ENCODE data around the gene KLHL42.
"Not testable (repeated sequence)": the region's sequence is repeated elsewhere in the genome, so short reads cannot be mapped to it uniquely, and the experiment has no call there.

Gene KLHL42

DNA sequence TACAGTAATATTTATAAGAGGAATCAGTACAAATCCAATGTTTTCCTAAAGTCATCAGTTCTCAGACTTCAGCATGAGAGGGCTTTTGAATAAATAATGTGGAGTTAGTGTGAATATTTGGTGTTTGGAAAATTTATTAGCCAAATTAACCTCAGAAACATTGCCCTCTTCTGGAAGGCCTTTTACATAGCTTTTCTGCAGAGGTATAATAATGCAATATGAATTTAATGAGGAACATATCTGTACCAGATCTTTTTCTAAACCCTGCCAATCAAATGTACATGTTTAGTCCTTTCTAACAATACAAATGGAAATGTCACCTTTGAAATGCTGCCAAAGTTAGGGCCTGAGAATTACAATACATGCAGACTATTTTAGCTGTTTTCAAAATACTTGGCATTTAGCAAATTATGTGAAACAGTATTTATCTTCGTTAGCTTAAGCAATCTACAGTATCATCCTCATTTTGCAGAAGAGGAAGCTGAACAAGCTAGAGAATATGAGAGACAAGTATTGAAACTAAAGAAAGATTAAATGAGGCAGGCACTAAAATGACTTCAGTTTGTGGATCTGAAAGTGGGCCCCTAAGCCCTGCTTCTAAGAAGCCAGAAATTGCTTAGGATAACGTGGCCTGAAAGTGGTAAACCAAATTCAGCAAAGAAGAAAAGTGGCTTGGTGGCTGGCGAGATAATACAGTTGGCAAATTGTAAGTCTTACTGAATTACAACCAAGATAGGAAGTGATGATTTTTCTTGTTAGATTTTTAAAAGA is 60.4 kb downstream of the KLHL42 start:
- H3K27ac Mint-ChIP-seq, result no peak overlapping the region
- no peak for DNase-seq

DNA sequence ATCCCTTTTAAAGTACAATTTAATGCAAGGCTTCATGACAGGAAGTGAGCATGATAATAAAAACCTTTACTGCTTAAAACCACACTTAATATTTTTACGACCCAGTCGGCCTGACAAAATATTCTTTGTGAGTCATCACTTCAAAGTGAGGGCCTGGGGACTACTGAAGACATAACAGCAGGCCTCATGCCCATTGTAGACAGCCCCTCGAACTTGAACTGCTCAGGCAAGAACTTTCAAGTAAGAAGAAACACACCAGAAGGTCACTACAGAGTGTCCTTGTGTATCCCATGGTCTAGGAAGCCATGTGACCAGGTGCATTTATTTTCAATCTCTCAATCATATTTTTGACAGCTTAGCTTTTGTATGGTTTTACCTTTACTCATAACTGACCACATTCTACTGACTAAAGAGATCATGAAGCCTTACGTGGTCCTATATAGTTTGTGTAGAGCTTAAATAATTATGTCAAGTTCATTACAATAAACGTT is 61.4 kb downstream of the KLHL42 start:
- DNase-seq, result no peak
- no peaks in the 10 kb centered on the region for H3K4me1 Mint-ChIP-seq (ENCODE audit: low read depth in 2 of 2)

More for the DNA sequence above, 60.4 kb downstream of the KLHL42 start:
- ATAC-seq (replicated peaks), result no peak
- Mint-ChIP-seq H3K4me3 (no peak overlapping the region), H3K4me1 (ENCODE audit: low read depth in 2 of 2) (no peaks in the 10 kb centered on the region), H3K9me3 (no peaks in the 10 kb centered on the region), H3K36me3 (ENCODE audit: insufficient read depth) (no peaks in the 10 kb centered on the region), H3K27me3 (no peaks in the 10 kb centered on the region)

DNA sequence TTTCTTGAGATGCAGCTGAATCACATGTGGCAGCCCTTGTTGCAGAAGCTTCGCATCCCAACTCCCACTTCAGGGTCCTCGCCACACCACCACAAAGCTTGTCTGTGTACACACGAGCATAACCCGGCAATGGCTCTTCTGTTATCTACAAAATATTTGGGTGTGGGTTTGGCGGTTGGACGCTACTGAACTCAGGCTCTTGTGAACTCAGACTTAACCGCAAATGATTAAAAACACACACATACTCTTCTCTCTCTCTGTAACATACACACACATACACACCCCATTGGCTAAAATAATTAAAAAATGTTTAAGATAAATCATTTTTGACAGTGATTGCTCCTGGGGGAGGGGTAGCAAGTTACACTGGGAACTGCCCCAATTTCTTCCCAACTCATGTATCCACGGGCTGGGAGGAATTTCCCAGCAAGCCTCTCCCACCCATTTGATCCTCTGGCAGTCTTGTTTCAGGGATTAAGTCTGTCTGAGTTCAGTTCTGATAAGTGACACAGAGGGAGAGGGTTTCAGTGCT is 63.7 kb downstream of the KLHL42 start:
- DNase-seq (no peak), ATAC-seq (replicated peaks) (no peak)
- no peak overlapping the region for H3K27ac Mint-ChIP-seq
- no peaks in the 10 kb centered on the region for H3K36me3 Mint-ChIP-seq (ENCODE audit: insufficient read depth)
- H3K27me3 Mint-ChIP-seq, result peaks cover 6 to 21% of the 10 kb centered on the region in 2 donors
- H3K4me3 Mint-ChIP-seq, result no peak overlapping the region
- no peaks in the 10 kb centered on the region for H3K4me1 Mint-ChIP-seq (ENCODE audit: low read depth in 2 of 2)
- peaks cover 0 to under 1% of the 10 kb centered on the region in 2 donors for H3K9me3 Mint-ChIP-seq

More for the DNA sequence above, 61.4 kb downstream of the KLHL42 start:
- no peaks in the 10 kb centered on the region for H3K9me3 Mint-ChIP-seq
- no peak overlapping the region for H3K27ac Mint-ChIP-seq
- ATAC-seq (replicated peaks), result no peak
- H3K27me3 Mint-ChIP-seq, result peaks cover 0 to 10% of the 10 kb centered on the region in 2 donors
- H3K4me3 Mint-ChIP-seq, result no peak overlapping the region
- no peaks in the 10 kb centered on the region for H3K36me3 Mint-ChIP-seq (ENCODE audit: insufficient read depth)

DNA sequence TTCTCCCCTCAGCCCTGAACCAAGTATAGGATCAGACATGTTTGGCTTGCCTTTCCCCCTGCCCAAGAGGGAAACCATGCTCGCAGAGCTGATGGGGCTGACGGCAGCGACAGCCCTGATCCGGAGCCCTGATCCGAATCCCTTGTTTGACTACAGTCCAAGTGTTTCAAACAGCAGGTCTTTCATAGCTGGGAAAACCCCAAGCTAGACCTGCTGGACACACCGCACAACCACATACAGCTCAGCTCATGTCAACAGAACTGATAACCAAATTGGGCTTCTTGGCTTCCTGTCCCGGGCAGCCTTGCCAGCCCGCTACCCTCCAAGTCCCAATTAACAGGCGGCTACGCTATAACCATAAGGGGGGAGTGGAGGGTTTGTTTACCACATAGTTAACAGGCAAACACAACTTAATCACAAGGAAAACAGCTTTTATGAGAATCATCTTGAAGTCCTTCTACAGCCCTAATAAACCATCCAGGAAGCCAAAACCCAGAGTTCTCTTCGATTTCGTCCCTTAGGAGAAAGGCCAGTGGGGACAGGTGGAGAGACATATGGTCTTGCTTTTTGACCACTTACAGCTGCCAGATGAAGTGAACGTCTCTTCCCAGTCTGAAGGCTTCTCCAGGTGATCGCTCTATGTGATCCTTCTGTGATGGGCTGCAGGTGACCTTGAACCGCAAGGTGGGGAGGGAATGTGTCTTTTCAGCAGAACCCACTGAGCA is 64.5 kb downstream of the KLHL42 start:
- H3K36me3 Mint-ChIP-seq (ENCODE audit: insufficient read depth), result no peaks in the 10 kb centered on the region

DNA sequence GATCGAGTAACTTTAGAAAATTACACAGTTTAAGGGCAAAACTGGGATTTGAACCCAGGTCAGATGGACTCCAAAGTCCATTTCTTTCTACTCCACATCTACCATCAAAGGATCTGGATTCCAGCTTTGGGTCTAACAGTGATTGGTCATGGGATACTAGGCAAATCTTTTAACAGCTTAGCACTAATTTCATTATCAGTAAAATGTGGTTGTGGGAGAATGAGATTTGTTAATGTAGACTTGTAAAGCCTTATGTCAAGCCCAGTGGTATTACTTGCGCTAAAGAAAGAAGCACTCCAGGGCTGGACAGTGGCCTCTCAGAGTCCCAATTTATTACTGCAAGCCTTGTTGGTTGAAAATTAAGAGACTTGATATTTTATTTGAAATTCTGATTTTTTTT is 65.2 kb downstream of the KLHL42 start:
- Mint-ChIP-seq H3K27me3 (peaks cover 6 to 24% of the 10 kb centered on the region in 2 donors), H3K4me1 (ENCODE audit: low read depth in 2 of 2) (no peaks in the 10 kb centered on the region), H3K36me3 (ENCODE audit: insufficient read depth) (no peaks in the 10 kb centered on the region), H3K4me3 (no peak overlapping the region), H3K27ac (no peak overlapping the region), H3K9me3 (peaks cover 4 to 7% of the 10 kb centered on the region in 2 donors)
- DNase-seq (no peak), ATAC-seq (replicated peaks) (no peak)

More for the DNA sequence above, 64.5 kb downstream of the KLHL42 start:
- Mint-ChIP-seq H3K4me3 (no peak overlapping the region), H3K27ac (no peak overlapping the region), H3K4me1 (ENCODE audit: low read depth in 2 of 2) (no peaks in the 10 kb centered on the region), H3K9me3 (peaks cover 4 to 7% of the 10 kb centered on the region in 2 donors), H3K27me3 (peaks cover 6 to 21% of the 10 kb centered on the region in 2 donors)
- no peak for ATAC-seq (replicated peaks)
- no peak for DNase-seq

DNA sequence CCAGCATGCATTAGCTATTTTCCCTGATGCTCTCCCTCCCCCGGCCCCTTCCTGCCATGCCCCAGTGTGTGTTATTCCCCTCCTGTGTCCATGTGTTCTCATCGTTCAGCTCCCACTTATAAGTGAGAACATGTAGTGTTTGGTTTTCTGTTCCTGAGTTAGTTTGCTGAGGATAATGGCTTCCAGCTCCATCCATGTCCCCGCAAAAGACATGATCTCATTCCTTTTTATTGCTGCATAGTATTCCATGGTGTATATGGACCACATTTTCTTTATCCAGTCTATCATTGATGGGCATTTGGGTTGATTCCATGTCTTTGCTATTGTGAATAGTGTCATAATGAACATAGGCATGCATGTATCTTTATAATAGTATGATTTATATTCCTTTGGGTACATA is 65.7 kb downstream of the KLHL42 start:
- not testable (repeated sequence) for H3K9me3 Mint-ChIP-seq; DNase-seq; H3K4me1 Mint-ChIP-seq (ENCODE audit: low read depth in 2 of 2); ATAC-seq (replicated peaks); H3K36me3 Mint-ChIP-seq (ENCODE audit: insufficient read depth); H3K4me3 Mint-ChIP-seq; H3K27ac Mint-ChIP-seq
- H3K27me3 Mint-ChIP-seq, result peaks cover 6 to 29% of the 10 kb centered on the region in 2 donors

DNA sequence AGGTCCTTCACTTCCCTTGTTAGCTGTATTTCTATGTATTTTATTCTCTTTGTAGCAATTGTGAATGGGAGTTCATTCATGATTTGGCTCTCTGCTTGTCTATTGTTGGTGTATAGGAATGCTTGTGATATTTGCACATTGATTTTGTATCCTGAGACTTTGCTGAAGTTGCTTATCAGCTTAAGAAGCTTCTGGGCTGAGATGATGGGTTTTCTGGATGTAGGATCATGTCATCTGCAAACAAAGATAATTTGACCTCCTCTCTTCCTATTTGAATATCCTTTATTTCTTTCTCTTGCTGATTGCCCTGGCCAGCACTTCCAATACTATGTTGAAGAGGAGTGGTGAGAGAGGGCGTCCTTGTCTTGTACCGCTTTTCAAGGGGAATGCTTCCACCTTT is 67.3 kb downstream of the KLHL42 start:
- not testable (repeated sequence) for H3K36me3 Mint-ChIP-seq (ENCODE audit: insufficient read depth); ATAC-seq (replicated peaks); DNase-seq; H3K9me3 Mint-ChIP-seq; H3K27ac Mint-ChIP-seq; H3K4me1 Mint-ChIP-seq (ENCODE audit: low read depth in 2 of 2); H3K4me3 Mint-ChIP-seq
- peaks cover 11 to 29% of the 10 kb centered on the region in 2 donors for H3K27me3 Mint-ChIP-seq

DNA sequence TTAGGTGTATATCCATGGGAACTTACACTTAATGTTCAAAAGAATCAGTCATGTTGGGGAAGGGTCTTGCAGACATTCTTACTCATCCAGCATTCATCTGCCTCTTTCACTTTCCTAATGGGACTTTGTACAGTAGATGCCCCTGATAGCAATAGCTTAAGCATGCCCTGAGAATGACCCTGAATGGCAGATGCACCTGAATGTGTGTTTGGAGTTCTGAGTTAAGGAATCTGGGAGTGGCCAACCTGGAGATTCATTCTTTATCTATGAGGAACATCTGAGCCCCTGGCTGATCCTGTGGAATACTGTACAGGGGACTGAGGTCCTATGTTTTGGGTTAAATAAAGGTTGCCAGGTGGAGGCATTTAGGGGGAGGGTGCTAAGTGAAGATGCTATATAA is 71.3 kb downstream of the KLHL42 start:
- no peaks in the 10 kb centered on the region for H3K36me3 Mint-ChIP-seq (ENCODE audit: insufficient read depth)
- H3K9me3 Mint-ChIP-seq, result peaks cover 4 to 7% of the 10 kb centered on the region in 2 donors
- H3K27ac Mint-ChIP-seq, result no peak overlapping the region
- ATAC-seq (replicated peaks) (no peak), DNase-seq (no peak)
- peaks cover 16 to 30% of the 10 kb centered on the region in 2 donors for H3K27me3 Mint-ChIP-seq
- H3K4me3 Mint-ChIP-seq, result no peak overlapping the region
- H3K4me1 Mint-ChIP-seq (ENCODE audit: low read depth in 2 of 2), result no peaks in the 10 kb centered on the region

DNA sequence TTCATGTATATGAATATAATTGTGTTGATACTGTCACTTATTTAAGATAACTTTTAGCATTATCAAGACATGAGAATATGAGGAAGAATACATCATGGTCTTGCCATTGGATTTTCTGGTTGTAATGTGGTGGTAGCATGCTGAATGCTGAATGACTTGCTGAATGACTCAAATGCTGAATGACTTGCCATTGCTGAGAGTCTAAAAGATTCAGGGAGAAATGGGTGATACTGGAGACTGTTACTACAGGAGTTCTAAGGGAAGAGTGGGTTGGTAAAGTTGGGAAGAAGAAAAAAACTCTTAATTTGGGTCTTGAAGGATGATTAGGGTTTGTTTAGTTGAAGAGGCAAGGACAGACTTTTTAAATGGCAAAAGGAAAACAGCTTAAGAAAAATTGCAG is 72.1 kb downstream of the KLHL42 start:
- H3K27ac Mint-ChIP-seq, result no peak overlapping the region
- DNase-seq (no peak), ATAC-seq (replicated peaks) (no peak)
- no peaks in the 10 kb centered on the region for H3K36me3 Mint-ChIP-seq (ENCODE audit: insufficient read depth)
- no peaks in the 10 kb centered on the region for H3K4me1 Mint-ChIP-seq (ENCODE audit: low read depth in 2 of 2)
- H3K9me3 Mint-ChIP-seq, result peaks cover 4 to 7% of the 10 kb centered on the region in 2 donors
- H3K4me3 Mint-ChIP-seq, result no peak overlapping the region
- peaks cover 16 to 36% of the 10 kb centered on the region in 2 donors for H3K27me3 Mint-ChIP-seq

Data from effector memory CD8-positive, alpha-beta T cell (primary cell).